ENCODE measurements around the gene ADAMTS13. TPM values are rescaled to one million over a fixed set of nuclear protein-coding genes. Genes with fewer than 3 reads are reported as not detected.

The ADAMTS13 gene
- total RNA-seq, 6 experiments from 2014 or later = 8.1 to 27.7 (median 11.3) TPM

GRCh38 chr9:133379153-133380086, 42.7 kb upstream of the ADAMTS13 start:
- H3K4me3 ChIP-seq = no peak overlapping the region
- H3K9me3 ChIP-seq = no peaks in the 10 kb centered on the region
- H3K4me1 ChIP-seq = peaks cover 0 to 7% (median under 1%) of the 10 kb centered on the region in 4 donors
- no peak overlapping the region for H3K27ac ChIP-seq
- TF ChIP-seq, protein P1, sequence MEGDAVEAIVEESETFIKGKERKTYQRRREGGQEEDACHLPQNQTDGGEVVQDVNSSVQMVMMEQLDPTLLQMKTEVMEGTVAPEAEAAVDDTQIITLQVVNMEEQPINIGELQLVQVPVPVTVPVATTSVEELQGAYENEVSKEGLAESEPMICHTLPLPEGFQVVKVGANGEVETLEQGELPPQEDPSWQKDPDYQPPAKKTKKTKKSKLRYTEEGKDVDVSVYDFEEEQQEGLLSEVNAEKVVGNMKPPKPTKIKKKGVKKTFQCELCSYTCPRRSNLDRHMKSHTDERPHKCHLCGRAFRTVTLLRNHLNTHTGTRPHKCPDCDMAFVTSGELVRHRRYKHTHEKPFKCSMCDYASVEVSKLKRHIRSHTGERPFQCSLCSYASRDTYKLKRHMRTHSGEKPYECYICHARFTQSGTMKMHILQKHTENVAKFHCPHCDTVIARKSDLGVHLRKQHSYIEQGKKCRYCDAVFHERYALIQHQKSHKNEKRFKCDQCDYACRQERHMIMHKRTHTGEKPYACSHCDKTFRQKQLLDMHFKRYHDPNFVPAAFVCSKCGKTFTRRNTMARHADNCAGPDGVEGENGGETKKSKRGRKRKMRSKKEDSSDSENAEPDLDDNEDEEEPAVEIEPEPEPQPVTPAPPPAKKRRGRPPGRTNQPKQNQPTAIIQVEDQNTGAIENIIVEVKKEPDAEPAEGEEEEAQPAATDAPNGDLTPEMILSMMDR (IDR thresholded peaks at IDR 0.05) = no peak
- TF ChIP-seq POLR2A (IDR thresholded peaks at IDR 0.05) = no peak
- WGBS (ENCODE audit: insufficient coverage, low coverage, low lambda C conversion rate, missing lambda C conversion rate) = 95% methylated on average over 5 of the region's 14 CpGs
- no peaks in the 10 kb centered on the region for H3K36me3 ChIP-seq
- DNase-seq = no peak
- no peak for ATAC-seq
- intact Hi-C loops (cut with DNase I) = loop anchor here in 1 of 2 donors (10.0 kb wide), 1 partner anchor 45 kb away; the partner anchor contains the start of gene SURF6
- H3K27me3 ChIP-seq = no peaks in the 10 kb centered on the region

GRCh38 chr9:133380734-133381133, 41.4 kb upstream of the ADAMTS13 start:
- Histone ChIP-seq H3K27ac (no peak overlapping the region), H3K27me3 (no peaks in the 10 kb centered on the region), H3K4me3 (no peak overlapping the region), H3K36me3 (no peaks in the 10 kb centered on the region), H3K4me1 (peaks cover 0 to 6% (median 0%) of the 10 kb centered on the region in 4 donors), H3K9me3 (no peaks in the 10 kb centered on the region)
- TF ChIP-seq POLR2A (IDR thresholded peaks at IDR 0.05) = no peak
- TF ChIP-seq, protein P1 (IDR thresholded peaks at IDR 0.05) = no peak
- no peak for DNase-seq
- intact Hi-C loops (cut with DNase I) = loop anchor here in 1 of 2 donors (10.0 kb wide), 1 partner anchor 46 kb away; the partner anchor contains the start of gene SURF6
- 88% methylated on average over 3 of the region's 4 CpGs for WGBS (ENCODE audit: insufficient coverage, low coverage, low lambda C conversion rate, missing lambda C conversion rate)
- no peak for ATAC-seq

DNA sequence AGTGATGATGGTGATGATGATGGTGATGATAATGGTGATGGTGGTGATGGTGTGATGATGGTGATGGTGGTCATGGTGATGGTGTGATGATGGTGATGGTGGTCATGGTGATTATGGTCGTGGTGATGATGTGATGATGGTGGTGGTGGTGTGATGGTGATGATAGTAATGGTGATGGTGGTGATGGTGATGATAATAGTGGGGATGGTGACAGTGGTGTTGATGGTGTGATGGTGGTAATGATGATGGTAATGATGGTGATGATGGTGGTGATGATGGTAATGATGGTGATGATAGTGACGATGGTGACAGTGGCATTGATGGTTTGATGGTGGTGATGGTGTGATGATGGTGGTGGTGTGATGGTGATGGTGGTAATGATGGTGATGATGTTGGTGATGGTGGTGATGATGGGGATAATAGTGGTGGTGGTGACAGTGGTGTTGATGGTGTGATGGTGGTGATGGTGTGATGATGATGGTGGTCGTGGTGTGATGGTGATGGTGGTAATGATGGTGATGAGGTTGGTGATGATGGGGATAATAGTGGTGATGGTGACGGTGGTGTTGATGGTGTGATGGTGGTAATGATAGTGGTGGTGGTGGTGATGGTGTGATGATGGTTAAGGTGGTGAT, 39.5 kb upstream of the ADAMTS13 start:
- H3K9me3 ChIP-seq = no peaks in the 10 kb centered on the region
- no peak for TF ChIP-seq POLR2A (IDR thresholded peaks at IDR 0.05)
- TF ChIP-seq, protein P1 (IDR thresholded peaks at IDR 0.05) = no peak
- DNase-seq (no peak), ATAC-seq (no peak)
- no peaks in the 10 kb centered on the region for H3K36me3 ChIP-seq
- no peak overlapping the region for H3K4me3 ChIP-seq
- H3K27me3 ChIP-seq = no peaks in the 10 kb centered on the region
- H3K27ac ChIP-seq = no peak overlapping the region
- intact Hi-C loops (cut with DNase I) = loop anchor here in 1 of 2 donors (10.0 kb wide), 1 partner anchor 48 kb away; the partner anchor contains the start of gene SURF6
- no peaks in the 10 kb centered on the region for H3K4me1 ChIP-seq
- 79% methylated on average over 4 of the region's 4 CpGs for WGBS (ENCODE audit: insufficient coverage, low coverage, low lambda C conversion rate, missing lambda C conversion rate)

GRCh38 chr9:133383438-133383837, 38.7 kb upstream of the ADAMTS13 start:
- ATAC-seq = no peak
- Histone ChIP-seq H3K36me3 (no peaks in the 10 kb centered on the region), H3K27ac (no peak overlapping the region), H3K4me3 (no peak overlapping the region), H3K27me3 (no peaks in the 10 kb centered on the region), H3K9me3 (no peaks in the 10 kb centered on the region), H3K4me1 (no peaks in the 10 kb centered on the region)
- no peak for TF ChIP-seq POLR2A (IDR thresholded peaks at IDR 0.05)
- TF ChIP-seq, protein P1 (IDR thresholded peaks at IDR 0.05) = no peak
- WGBS (ENCODE audit: insufficient coverage, low coverage, low lambda C conversion rate, missing lambda C conversion rate) = 100% methylated on average over 2 of the region's 3 CpGs
- DNase-seq = no peak
- intact Hi-C loops (cut with DNase I) = loop anchor here in 1 of 2 donors (10.0 kb wide), 1 partner anchor 49 kb away; the partner anchor contains the start of gene SURF6
